ENCODE results near the gene MMAB.

Gene MMAB

GRCh38 chr12:109598428-109598854, 25.1 kb upstream of the MMAB start:
- Histone ChIP-seq H3K4me1 (peaks cover 16 to 64% (median 55%) of the 10 kb centered on the region in 10 experiments), H4K20me1 (peaks cover 0 to 55% (median 28%) of the 10 kb centered on the region in 11 experiments; a peak in 18 of 22 replicates), H3K36me3 (peaks cover 0 to 7% (median 0%) of the 10 kb centered on the region in 11 experiments; a peak in 2 of 22 replicates), H3K4me2 (peak overlapping the region in 1 of 11 experiments; percentile 10; a peak in 1 of 22 replicates), H3K27ac (no peak overlapping the region), H3K27me3 (no peaks in the 10 kb centered on the region), H3K9ac (no peak overlapping the region), H3K9me3 (replicated peaks in 1 of 11) (no peaks in the 10 kb centered on the region), H3K4me3 (no peak overlapping the region)
- TF ChIP-seq Cebpa-rat (IDR thresholded peaks at IDR 0.05): no peak

- peak overlapping the region in 4 of 11 experiments; percentile 10 to 55 (median 28); a peak in 9 of 22 replicates for H3K4me2 ChIP-seq
- H3K9me3 ChIP-seq (replicated peaks in 1 of 11): no peaks in the 10 kb centered on the region
- H3K27me3 ChIP-seq: no peaks in the 10 kb centered on the region
- H4K20me1 ChIP-seq: peaks cover 0 to 60% (median 31%) of the 10 kb centered on the region in 11 experiments; a peak in 18 of 22 replicates
- H3K27ac ChIP-seq: no peak overlapping the region
- H3K9ac ChIP-seq: no peak overlapping the region
- peaks cover 16 to 68% (median 57%) of the 10 kb centered on the region in 10 experiments for H3K4me1 ChIP-seq
- H3K36me3 ChIP-seq: peaks cover 0 to 12% (median 0%) of the 10 kb centered on the region in 11 experiments; a peak in 2 of 22 replicates
- TF ChIP-seq Cebpa-rat (IDR thresholded peaks at IDR 0.05): no peak
- no peak overlapping the region for H3K4me3 ChIP-seq
Measured at GRCh38 chr12:109597795-109598427, 24.6 kb upstream of the MMAB start.

GRCh38 chr12:109597414-109597794, 24.1 kb upstream of the MMAB start:
- Histone ChIP-seq H3K4me2 (peak overlapping the region in 4 of 11 experiments; percentile 15 to 55 (median 28); a peak in 6 of 22 replicates), H3K9me3 (replicated peaks in 1 of 11) (no peaks in the 10 kb centered on the region), H3K27me3 (no peaks in the 10 kb centered on the region), H3K27ac (no peak overlapping the region), H3K36me3 (peaks cover 0 to 17% (median 0%) of the 10 kb centered on the region in 11 experiments; a peak in 4 of 22 replicates), H3K4me3 (no peak overlapping the region), H3K4me1 (peaks cover 16 to 68% (median 57%) of the 10 kb centered on the region in 10 experiments), H4K20me1 (peaks cover 0 to 65% (median 31%) of the 10 kb centered on the region in 11 experiments; a peak in 18 of 22 replicates), H3K9ac (no peak overlapping the region)
- TF ChIP-seq Cebpa-rat (IDR thresholded peaks at IDR 0.05): no peak

- Histone ChIP-seq H3K9ac (no peak overlapping the region), H3K4me1 (peaks cover 16 to 68% (median 56%) of the 10 kb centered on the region in 10 experiments), H3K27me3 (no peaks in the 10 kb centered on the region), H3K4me3 (no peak overlapping the region), H3K4me2 (peak overlapping the region in 3 of 11 experiments; percentile 18 to 81 (median 78); a peak in 3 of 22 replicates), H3K36me3 (peaks cover 0 to 25% (median 0%) of the 10 kb centered on the region in 11 experiments; a peak in 5 of 22 replicates), H4K20me1 (peaks cover 0 to 73% (median 32%) of the 10 kb centered on the region in 11 experiments; a peak in 18 of 22 replicates), H3K9me3 (replicated peaks in 1 of 11) (no peaks in the 10 kb centered on the region), H3K27ac (no peak overlapping the region)
- no peak for TF ChIP-seq Cebpa-rat (IDR thresholded peaks at IDR 0.05)
Measured at GRCh38 chr12:109596418-109597244, 23.3 kb upstream of the MMAB start.

- TF ChIP-seq Cebpa-rat (IDR thresholded peaks at IDR 0.05): 0 out of 22 replicates have a peak, but pooled peaks of 1 of the 11 experiments have one; percentile 28
- Histone ChIP-seq H3K36me3 (peaks cover 0 to 29% (median 0%) of the 10 kb centered on the region in 11 experiments; a peak in 5 of 22 replicates), H3K27me3 (no peaks in the 10 kb centered on the region), H3K4me1 (peaks cover 16 to 75% (median 56%) of the 10 kb centered on the region in 10 experiments), H3K9ac (no peak overlapping the region), H3K4me2 (peak overlapping the region; percentile 51 to 86 (median 76)), H3K27ac (no peak overlapping the region), H3K4me3 (no peak overlapping the region), H3K9me3 (replicated peaks in 1 of 11) (no peaks in the 10 kb centered on the region), H4K20me1 (peaks cover 0 to 85% (median 32%) of the 10 kb centered on the region in 11 experiments; a peak in 18 of 22 replicates)
Measured at GRCh38 chr12:109595321-109595902, 22.1 kb upstream of the MMAB start.

- H3K9ac ChIP-seq: no peak overlapping the region
- no peak overlapping the region for H3K27ac ChIP-seq
- no peaks in the 10 kb centered on the region for H3K27me3 ChIP-seq
- H3K4me2 ChIP-seq: peak overlapping the region; percentile 51 to 86 (median 76)
- peaks cover 0 to 29% (median 0%) of the 10 kb centered on the region in 11 experiments; a peak in 5 of 22 replicates for H3K36me3 ChIP-seq
- no peak for TF ChIP-seq Cebpa-rat (IDR thresholded peaks at IDR 0.05)
- H4K20me1 ChIP-seq: peaks cover 0 to 92% (median 32%) of the 10 kb centered on the region in 11 experiments; a peak in 18 of 22 replicates
- H3K4me3 ChIP-seq: no peak overlapping the region
- H3K9me3 ChIP-seq (replicated peaks in 1 of 11): no peaks in the 10 kb centered on the region
- H3K4me1 ChIP-seq: peaks cover 16 to 68% (median 49%) of the 10 kb centered on the region in 10 experiments
Measured at GRCh38 chr12:109594556-109595317, 21.4 kb upstream of the MMAB start.

GRCh38 chr12:109592905-109593272, 19.6 kb upstream of the MMAB start:
- H3K36me3 ChIP-seq: peaks cover 0 to 40% (median 6%) of the 10 kb centered on the region in 11 experiments; a peak in 11 of 22 replicates
- TF ChIP-seq Cebpa-rat (IDR thresholded peaks at IDR 0.05): no peak
- no peaks in the 10 kb centered on the region for H3K27me3 ChIP-seq
- no peak overlapping the region for H3K4me3 ChIP-seq
- peaks cover 16 to 53% (median 35%) of the 10 kb centered on the region in 10 experiments for H3K4me1 ChIP-seq
- peak overlapping the region in 6 of 11 experiments; percentile 14 to 50 (median 36); a peak in 9 of 22 replicates for H3K4me2 ChIP-seq
- no peak overlapping the region for H3K27ac ChIP-seq
- H3K9me3 ChIP-seq (replicated peaks in 1 of 11): no peaks in the 10 kb centered on the region
- H4K20me1 ChIP-seq: peaks cover 0 to 98% (median 32%) of the 10 kb centered on the region in 11 experiments; a peak in 18 of 22 replicates
- H3K9ac ChIP-seq: peak overlapping the region in 1 of 11 experiments; percentile 44; a peak in 2 of 22 replicates
